Astrocyte of the spinal cord (primary cell): Measurements from ENCODE around the gene IGSF22.
"Not testable (repeated sequence)": the region's sequence is repeated elsewhere in the genome, so short reads cannot be mapped to it uniquely, and the experiment has no call there.

Experiments
- DNase-seq: peaks from one replicate; pipeline ENCODE4 v3.0.0; 2011; ENCODE audit warnings: low read depth, low spot score
- H3K4me3 ChIP-seq: 2 replicates; pipeline ENCODE4 v1.5.1; 2011; ENCODE audit warnings: low read depth, mild to moderate bottlenecking, low read length, moderate library complexity
- in situ Hi-C: cut with HindIII; loops from 2 replicates; pipeline ENCODE4 v1.10.0; 2017; ENCODE audit warnings: low sequenced_read_pairs
- TF ChIP-seq, protein P1 (sequence below): IDR thresholded peaks from 2 replicates; pipeline ENCODE4 v1.5.1; 2012; ENCODE audit warnings: low read depth, mild to moderate bottlenecking, low read length, inconsistent platforms

Gene IGSF22

DNA sequence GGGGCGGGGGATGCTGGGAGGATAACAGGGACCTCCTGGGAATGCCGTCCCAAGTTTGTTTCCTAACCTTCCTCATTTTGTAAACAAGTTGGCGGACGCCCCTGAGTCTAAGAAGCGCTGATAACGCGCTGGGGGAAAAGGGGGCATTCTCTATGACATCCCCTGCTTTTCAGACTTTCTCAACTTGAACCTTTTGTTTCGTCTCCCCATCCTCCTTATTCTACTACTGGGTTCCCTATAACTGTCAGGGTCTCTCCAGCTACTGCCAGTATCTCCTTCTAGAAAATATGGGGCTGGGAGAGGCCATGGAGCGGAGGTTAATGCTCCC, 26.8 kb downstream of the IGSF22 start:
- DNase-seq: no peak
- TF ChIP-seq, protein P1, sequence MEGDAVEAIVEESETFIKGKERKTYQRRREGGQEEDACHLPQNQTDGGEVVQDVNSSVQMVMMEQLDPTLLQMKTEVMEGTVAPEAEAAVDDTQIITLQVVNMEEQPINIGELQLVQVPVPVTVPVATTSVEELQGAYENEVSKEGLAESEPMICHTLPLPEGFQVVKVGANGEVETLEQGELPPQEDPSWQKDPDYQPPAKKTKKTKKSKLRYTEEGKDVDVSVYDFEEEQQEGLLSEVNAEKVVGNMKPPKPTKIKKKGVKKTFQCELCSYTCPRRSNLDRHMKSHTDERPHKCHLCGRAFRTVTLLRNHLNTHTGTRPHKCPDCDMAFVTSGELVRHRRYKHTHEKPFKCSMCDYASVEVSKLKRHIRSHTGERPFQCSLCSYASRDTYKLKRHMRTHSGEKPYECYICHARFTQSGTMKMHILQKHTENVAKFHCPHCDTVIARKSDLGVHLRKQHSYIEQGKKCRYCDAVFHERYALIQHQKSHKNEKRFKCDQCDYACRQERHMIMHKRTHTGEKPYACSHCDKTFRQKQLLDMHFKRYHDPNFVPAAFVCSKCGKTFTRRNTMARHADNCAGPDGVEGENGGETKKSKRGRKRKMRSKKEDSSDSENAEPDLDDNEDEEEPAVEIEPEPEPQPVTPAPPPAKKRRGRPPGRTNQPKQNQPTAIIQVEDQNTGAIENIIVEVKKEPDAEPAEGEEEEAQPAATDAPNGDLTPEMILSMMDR: no peak
- peak overlapping the region; percentile 42 for H3K4me3 ChIP-seq
- in situ Hi-C loops: no loop called here

DNA sequence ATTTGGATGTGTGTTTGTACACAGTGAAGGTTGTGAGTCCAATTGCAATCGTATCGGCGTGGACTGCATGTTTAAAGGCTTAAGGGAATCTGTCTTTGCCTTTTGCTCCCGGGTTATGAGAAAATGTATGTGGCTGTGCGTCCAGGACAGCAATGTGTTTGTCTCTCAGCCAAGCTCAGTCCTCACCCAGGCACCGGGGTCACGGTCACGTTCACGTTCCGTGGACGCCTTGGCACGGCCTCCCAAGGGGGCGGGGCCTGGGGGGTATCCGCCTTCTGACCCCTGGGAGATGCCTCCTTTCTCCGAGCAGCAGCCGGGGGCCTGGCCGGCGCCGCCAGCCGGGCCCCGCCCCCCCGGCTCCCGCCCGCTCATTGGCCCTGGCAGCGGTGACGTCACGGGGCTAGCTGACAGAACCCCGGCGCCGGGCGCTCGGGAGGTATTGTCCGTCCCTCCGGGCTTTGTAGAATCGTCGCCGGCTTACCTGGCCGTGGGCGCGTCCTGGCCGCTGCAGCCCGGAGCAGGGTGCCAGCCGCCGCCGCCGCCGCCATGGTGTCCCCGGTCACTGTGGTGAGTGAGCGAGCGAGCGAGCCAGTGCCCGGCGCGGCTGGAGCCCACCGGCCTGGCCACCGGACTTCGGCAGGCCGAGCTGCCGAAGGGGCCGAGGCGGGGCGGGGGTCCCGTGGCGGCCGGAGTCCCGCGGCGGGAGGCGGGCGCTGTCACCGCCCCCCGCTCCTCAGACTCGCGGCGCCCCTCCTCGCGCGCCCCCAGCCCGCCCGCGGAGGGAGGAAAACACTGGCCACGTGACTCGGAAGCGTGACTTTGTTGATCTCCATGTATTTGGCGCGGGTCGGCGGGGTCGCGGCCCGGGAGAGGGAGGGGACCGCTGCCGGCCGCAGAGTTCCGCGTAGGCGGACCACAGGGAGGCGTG, 27.4 kb downstream of the IGSF22 start, which contains the start of gene TMEM86A:
TMEM86A (plus strand) TSS at position 439 of the 928 bp plus-strand sequence; CDS start at position 547, 108 bp downstream.
- TF ChIP-seq, protein P1: no peak
- peak; percentile 67 for DNase-seq
- H3K4me3 ChIP-seq: peak within 1 kb of the TSS; percentile 42
- in situ Hi-C loops: no loop called here

DNA sequence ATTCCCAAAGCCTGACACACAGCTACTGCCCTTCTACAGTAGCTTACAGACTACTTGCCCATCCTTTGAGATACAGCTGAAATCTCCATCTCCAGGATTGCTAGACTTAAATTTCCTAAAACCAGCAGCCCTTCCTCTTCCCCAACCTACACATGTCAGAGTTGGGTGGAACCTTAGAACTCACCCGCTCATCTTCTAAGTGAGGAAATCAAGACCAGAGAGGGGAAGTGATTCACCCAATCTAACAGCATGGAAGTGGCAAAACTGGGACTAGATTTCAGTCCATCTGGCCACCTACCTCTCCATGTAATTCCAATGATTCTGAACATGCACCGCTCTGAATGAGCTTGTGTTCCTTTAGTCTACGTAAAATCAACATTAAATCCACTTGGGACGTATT, 28.4 kb downstream of the IGSF22 start:
- H3K4me3 ChIP-seq: no peak overlapping the region
- no peak for DNase-seq
- TF ChIP-seq, protein P1: no peak
- in situ Hi-C loops: no loop called here

DNA sequence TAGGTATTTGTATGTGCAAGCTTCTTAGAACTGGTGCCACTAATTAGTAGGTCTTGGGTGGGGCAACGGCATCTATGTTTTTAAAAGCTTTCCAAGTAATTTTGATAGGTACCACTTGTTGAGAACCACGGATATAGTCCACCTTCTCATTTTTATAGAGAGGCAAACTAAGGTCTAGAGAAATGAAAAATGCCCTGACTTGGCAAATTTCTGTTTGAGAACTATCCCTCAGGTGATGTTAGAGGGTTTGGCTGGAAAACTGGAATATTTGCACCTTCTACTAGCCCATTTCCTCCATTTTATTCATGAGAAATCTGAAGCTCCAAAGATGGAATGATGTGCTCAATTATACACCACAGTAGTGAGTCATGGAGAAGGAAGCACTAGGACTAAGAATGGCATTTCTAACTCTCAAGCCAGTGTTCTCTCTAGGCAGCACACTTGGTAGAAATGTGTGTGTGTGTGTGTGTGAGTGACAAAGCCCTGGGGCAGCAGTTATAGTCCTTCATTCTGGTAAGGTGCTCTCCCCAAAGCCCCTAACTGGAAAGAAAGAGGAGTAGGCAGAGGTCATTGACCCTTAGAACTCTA, 29.3 kb downstream of the IGSF22 start:
- in situ Hi-C loops: no loop called here
- DNase-seq: peak; percentile 9
- TF ChIP-seq, protein P1: no peak
- H3K4me3 ChIP-seq: no peak overlapping the region

DNA sequence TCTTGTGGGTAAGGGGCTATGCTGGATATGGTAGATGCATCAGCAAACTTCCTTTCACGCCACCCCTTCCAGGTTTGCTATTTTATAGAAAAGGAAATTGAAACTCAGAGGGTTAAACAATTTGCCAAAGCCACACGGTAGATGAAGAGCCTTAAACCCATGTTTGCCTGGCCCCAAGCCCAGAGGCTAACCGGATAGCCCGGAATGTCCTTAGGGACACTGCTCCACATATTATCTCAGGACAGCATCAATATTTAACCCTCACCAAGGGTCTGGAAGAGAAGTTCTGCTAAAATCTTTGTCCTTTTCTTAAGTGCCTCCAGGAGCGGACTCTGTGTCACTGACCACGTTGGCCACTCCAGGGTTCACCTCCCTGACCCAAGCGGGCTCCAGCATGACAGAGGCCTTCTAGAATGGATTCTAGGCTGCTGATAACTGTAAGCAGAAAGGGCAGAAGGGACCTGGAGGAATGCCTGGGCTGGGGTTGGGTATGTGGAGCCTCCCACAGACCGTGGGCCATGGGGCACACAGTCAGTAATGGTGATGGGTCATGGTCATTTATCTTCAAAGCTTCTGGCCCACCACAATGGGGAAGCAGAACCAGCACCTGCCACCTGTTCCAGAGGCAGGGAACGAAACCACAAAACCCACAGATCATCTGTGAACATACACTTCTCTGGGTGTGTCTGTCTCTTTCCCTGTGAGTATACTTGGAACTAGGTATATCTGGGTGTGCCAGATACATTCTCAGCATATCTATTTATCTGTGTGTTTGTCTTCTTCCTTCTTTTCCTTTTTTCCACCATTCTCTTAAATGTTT, 32.8 kb downstream of the IGSF22 start:
- TF ChIP-seq, protein P1: no peak
- no peak for DNase-seq
- H3K4me3 ChIP-seq: no peak overlapping the region
- in situ Hi-C loops: no loop called here

DNA sequence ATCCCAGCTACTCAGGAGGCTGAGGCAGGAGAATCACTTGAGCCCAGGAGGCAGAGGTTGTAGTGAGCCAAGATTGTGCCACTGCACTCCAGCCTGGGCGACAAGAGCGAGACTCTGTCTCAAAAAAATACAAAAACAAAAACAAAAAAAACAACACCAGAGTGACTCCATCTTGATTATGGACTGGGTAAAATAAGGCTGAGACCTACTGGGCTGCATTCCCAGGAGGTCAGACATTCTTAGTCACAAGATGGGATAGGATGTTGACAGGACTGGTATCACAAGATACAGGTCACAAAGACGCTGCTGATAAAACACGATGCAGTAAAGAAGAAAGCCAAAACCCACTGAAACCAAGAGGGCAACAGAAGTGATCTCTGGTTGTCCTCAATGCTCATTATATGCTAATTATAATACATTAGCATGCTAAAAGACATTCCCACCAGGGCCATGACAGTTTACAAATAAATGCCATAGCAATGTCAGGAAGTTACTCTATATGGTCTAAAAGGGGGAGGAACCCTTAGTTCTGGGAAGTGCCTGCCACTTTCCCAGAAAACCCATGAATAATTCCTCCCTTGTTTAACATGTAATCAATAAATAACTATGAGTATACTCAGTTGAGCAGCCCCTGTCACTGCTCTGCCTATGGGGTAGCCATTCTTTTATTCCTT, 34.4 kb downstream of the IGSF22 start:
- DNase-seq, in situ Hi-C loops, H3K4me3 ChIP-seq: not testable (repeated sequence)
